Measurements from ENCODE around the gene OTUD1. TPM values are rescaled to one million over a fixed set of nuclear protein-coding genes. Genes with fewer than 3 reads are reported as not detected.

Gene OTUD1
- total RNA-seq, 1 experiment from 2014 or later, result 5.7 TPM

DNA sequence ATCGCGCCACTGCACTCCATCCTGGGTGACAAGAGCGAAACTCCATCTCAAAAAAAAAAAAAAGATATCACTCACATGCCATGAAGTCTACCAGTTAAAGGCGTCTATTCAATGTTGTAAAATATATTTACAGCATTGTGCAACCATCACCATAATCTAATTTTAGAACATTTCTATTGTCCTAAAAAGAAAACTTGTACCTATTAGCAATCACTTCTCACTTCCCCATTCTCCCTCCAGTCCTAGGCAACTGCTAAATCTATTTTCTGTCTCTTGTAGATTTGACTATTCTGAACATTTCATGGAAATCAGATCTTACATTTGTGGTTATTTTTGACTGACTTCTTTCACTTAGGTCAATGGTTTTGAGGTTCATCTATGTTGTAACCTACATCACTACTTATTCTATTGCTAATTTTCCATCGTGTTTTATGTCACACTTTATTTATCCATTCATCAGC, 25.2 kb upstream of the OTUD1 start:
- DNase-seq (ENCODE audit: low read depth, low spot score), result no peak
- Histone ChIP-seq H3K4me3 (replicated peaks in 1 of 2; ENCODE audit: low read depth in 1 of 2, low read length in 2 of 2) (no peak overlapping the region), H3K4me2 (ENCODE audit: low read length) (no peak overlapping the region), H4K20me1 (ENCODE audit: insufficient read depth) (no peaks in the 10 kb centered on the region), H3K9me3 (ENCODE audit: control insufficient read depth in 1 of 2, insufficient read depth in 1 of 2, low read depth in 1 of 2, low read length in 2 of 2) (no peaks in the 10 kb centered on the region), H2AFZ (ENCODE audit: low read depth, low read length, poor library complexity, severe bottlenecking) (no peak overlapping the region), H3K9me2 (ENCODE audit: insufficient read depth) (no peaks in the 10 kb centered on the region), H3K27me3 (ENCODE audit: insufficient read depth, low read length) (no peaks in the 10 kb centered on the region), H3K9ac (ENCODE audit: low read length) (no peak overlapping the region), H3K79me2 (ENCODE audit: insufficient read depth, low read length) (no peaks in the 10 kb centered on the region), H3K27ac (ENCODE audit: low read depth, low read length) (no peak overlapping the region), H3K4me1 (ENCODE audit: control insufficient read depth in 1 of 2, insufficient read depth in 2 of 2, low read length in 2 of 2) (peaks cover 0 to 4% of the 10 kb centered on the region in 2 experiments; a peak in 1 of 4 replicates), H3K36me3 (ENCODE audit: control insufficient read depth in 1 of 2, insufficient read depth in 2 of 2, low read length in 2 of 2) (no peaks in the 10 kb centered on the region)
- RAD21 ChIA-PET (ENCODE audit: low non-redundant PET in 1 of 2, low total read pairs in 2 of 2, uncharacterized antibody in 2 of 2, unreplicated experiment in 2 of 2), result no interaction called here
- no peak for TF ChIP-seq JUND (IDR thresholded peaks at IDR 0.05)
- TF ChIP-seq, protein P1, sequence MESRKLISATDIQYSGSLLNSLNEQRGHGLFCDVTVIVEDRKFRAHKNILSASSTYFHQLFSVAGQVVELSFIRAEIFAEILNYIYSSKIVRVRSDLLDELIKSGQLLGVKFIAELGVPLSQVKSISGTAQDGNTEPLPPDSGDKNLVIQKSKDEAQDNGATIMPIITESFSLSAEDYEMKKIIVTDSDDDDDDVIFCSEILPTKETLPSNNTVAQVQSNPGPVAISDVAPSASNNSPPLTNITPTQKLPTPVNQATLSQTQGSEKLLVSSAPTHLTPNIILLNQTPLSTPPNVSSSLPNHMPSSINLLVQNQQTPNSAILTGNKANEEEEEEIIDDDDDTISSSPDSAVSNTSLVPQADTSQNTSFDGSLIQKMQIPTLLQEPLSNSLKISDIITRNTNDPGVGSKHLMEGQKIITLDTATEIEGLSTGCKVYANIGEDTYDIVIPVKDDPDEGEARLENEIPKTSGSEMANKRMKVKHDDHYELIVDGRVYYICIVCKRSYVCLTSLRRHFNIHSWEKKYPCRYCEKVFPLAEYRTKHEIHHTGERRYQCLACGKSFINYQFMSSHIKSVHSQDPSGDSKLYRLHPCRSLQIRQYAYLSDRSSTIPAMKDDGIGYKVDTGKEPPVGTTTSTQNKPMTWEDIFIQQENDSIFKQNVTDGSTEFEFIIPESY (IDR thresholded peaks at IDR 0.05; ENCODE audit: extremely low read depth, insufficient replicate concordance, low read length), result no peak
- TF ChIP-seq EZH2phosphoT487 (IDR thresholded peaks at IDR 0.05; ENCODE audit: borderline replicate concordance), result no peak
- TF ChIP-seq YY1 (IDR thresholded peaks at IDR 0.05; ENCODE audit: extremely low read depth, insufficient replicate concordance, low read depth, low read length), result no peak
- TF ChIP-seq, protein P2, sequence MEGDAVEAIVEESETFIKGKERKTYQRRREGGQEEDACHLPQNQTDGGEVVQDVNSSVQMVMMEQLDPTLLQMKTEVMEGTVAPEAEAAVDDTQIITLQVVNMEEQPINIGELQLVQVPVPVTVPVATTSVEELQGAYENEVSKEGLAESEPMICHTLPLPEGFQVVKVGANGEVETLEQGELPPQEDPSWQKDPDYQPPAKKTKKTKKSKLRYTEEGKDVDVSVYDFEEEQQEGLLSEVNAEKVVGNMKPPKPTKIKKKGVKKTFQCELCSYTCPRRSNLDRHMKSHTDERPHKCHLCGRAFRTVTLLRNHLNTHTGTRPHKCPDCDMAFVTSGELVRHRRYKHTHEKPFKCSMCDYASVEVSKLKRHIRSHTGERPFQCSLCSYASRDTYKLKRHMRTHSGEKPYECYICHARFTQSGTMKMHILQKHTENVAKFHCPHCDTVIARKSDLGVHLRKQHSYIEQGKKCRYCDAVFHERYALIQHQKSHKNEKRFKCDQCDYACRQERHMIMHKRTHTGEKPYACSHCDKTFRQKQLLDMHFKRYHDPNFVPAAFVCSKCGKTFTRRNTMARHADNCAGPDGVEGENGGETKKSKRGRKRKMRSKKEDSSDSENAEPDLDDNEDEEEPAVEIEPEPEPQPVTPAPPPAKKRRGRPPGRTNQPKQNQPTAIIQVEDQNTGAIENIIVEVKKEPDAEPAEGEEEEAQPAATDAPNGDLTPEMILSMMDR (IDR thresholded peaks at IDR 0.05 in 2 of 3, conservative IDR thresholded peaks at IDR 0.05 in 1 of 3; ENCODE audit: borderline replicate concordance in 1 of 3, insufficient read depth in 1 of 3, low read depth in 2 of 3, low read length in 2 of 3), result no peak
- TF ChIP-seq TCF7L2 (IDR thresholded peaks at IDR 0.05; ENCODE audit: borderline replicate concordance, extremely low read depth, insufficient read depth, insufficient read length), result no peak
- TF ChIP-seq, protein P3, sequence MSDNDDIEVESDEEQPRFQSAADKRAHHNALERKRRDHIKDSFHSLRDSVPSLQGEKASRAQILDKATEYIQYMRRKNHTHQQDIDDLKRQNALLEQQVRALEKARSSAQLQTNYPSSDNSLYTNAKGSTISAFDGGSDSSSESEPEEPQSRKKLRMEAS (IDR thresholded peaks at IDR 0.05), result no peak
- TF ChIP-seq POLR2A (IDR thresholded peaks at IDR 0.05; ENCODE audit: borderline replicate concordance, extremely low read depth, insufficient read depth, insufficient read length), result no peak
- no peak for TF ChIP-seq FOSL1 (IDR thresholded peaks at IDR 0.05; ENCODE audit: low read depth)
- ATAC-seq, result no peak
- CTCF ChIA-PET, result no interaction called here
- intact Hi-C loops (cut with micrococcal nuclease), result no loop called here
- BruUV-seq (replicated peaks), result no TSS peak
- POLR2A ChIA-PET, result no interaction called here
